Kidney epithelial cell (primary cell): ENCODE measurements around the gene MGMT. TPM values are rescaled to one million over a fixed set of nuclear protein-coding genes. Genes with fewer than 3 reads are reported as not detected.

Source experiments
- DNase-seq: peaks from one replicate; pipeline ENCODE4 v3.0.0-alpha.2; 2010; ENCODE audit warnings: low read depth
- H3K27me3 ChIP-seq: 2 replicates; pipeline ENCODE4 v1.6.0; 2011; ENCODE audit warnings: low read length; ENCODE audit not compliant: control insufficient read depth, insufficient read depth
- H3K36me3 ChIP-seq: 2 replicates; pipeline ENCODE4 v1.5.1; 2011; ENCODE audit warnings: low read length; ENCODE audit not compliant: control insufficient read depth, insufficient read depth
- H3K4me3 ChIP-seq: 2 replicates; pipeline ENCODE4 v1.5.1; 2011; ENCODE audit warnings: low read depth, mild to moderate bottlenecking, control low read depth, low read length
- CTCF ChIP-seq: IDR thresholded peaks from 2 replicates; pipeline ENCODE4 v1.5.1; 2011; ENCODE audit warnings: mild to moderate bottlenecking, moderate library complexity, low read length, control low read depth, inconsistent platforms; ENCODE audit not compliant: insufficient read depth, poor library complexity, severe bottlenecking
- total RNA-seq: library from RNA; depleted of rRNA; stranded (reverse); fragments of >200 nt; gene quantifications from 2 replicates; pipeline ENCODE4 v1.2.3, GENCODE V29; 2015

The MGMT gene
- total RNA-seq, 1 donor from 2014 or later: 36.1 TPM

- no peaks in the 10 kb centered on the region for H3K36me3 ChIP-seq
- DNase-seq: no peak
- no peak for TF ChIP-seq CTCF
- no peaks in the 10 kb centered on the region for H3K27me3 ChIP-seq
- no peak overlapping the region for H3K4me3 ChIP-seq
Measured at GRCh38 chr10:129743738-129744133, 276.7 kb downstream of the MGMT start.

GRCh38 chr10:129744134-129745111 is 277.4 kb downstream of the MGMT start:
- H3K36me3 ChIP-seq: no peaks in the 10 kb centered on the region
- no peak for DNase-seq
- no peak for TF ChIP-seq CTCF

GRCh38 chr10:129745186-129745750 is 278.2 kb downstream of the MGMT start:
- Histone ChIP-seq H3K36me3 (no peaks in the 10 kb centered on the region), H3K27me3 (no peaks in the 10 kb centered on the region), H3K4me3 (no peak overlapping the region)
- DNase-seq: no peak
- no peak for TF ChIP-seq CTCF

More at GRCh38 chr10:129744134-129745111, 277.4 kb downstream of the MGMT start:
- Histone ChIP-seq H3K27me3 (no peaks in the 10 kb centered on the region), H3K4me3 (no peak overlapping the region)

GRCh38 chr10:129754211-129755050 is 287.4 kb downstream of the MGMT start:
- Histone ChIP-seq H3K4me3 (no peak overlapping the region), H3K27me3 (no peaks in the 10 kb centered on the region), H3K36me3 (no peaks in the 10 kb centered on the region)
- no peak for DNase-seq
- TF ChIP-seq CTCF: no peak

GRCh38 chr10:129755158-129755591 is 288.1 kb downstream of the MGMT start:
- no peak for TF ChIP-seq CTCF
- DNase-seq: no peak
- Histone ChIP-seq H3K4me3 (no peak overlapping the region), H3K27me3 (no peaks in the 10 kb centered on the region), H3K36me3 (no peaks in the 10 kb centered on the region)
